CD4-positive, alpha-beta T cell (primary cell): ENCODE measurements around the gene PTCHD1. TPM values are rescaled to one million over a fixed set of nuclear protein-coding genes. Genes with fewer than 3 reads are reported as not detected.

Source experiments
- ATAC-seq: fragments of 200-7000 bp; cut with Tn5 transposase; one replicate; pipeline ENCODE4 v1.10.0; 2022; ENCODE audit warnings: mild to moderate bottlenecking; ENCODE audit not compliant: poor library complexity
- CTCF ChIA-PET: fragments of 350-600 bp; sonication (Branson Sonifier 250); formaldehyde crosslinking; loops from one replicate; lab custom pipeline; 2021; ENCODE audit warnings: antibody characterized with exemption, inconsistent platforms; lab: Charles Lee
- POLR2A ChIA-PET: fragments of 350-600 bp; sonication (Branson Sonifier 250); formaldehyde crosslinking; loops from one replicate; lab custom pipeline; 2021; ENCODE audit warnings: antibody characterized with exemption, inconsistent platforms; lab: Charles Lee
- DNase-seq, 14 experiments: peaks; one replicate each; pipeline ENCODE4 v3.0.0-alpha.2; 2013 to 2020; ENCODE audit warnings: mixed read lengths in 2 of 14
- H3K27ac ChIP-seq, 2 donors: one replicate each; pipeline versions ENCODE4 v1.5.1 to v1.7.0; 2013; ENCODE audit warnings: low read length in 2 of 2, low read depth in 1 of 2, mild to moderate bottlenecking in 1 of 2
- H3K27me3 ChIP-seq, 2 experiments: 1 replicate in 1 of 2; 2 replicates in 1 of 2; pipeline versions ENCODE4 v1.6.1 to v1.7.0; 2013; ENCODE audit warnings: low read length in 2 of 2, control low read depth in 1 of 2, mild to moderate bottlenecking in 1 of 2, moderate library complexity in 1 of 2; ENCODE audit not compliant: insufficient read depth in 2 of 2, control insufficient read depth in 1 of 2
- H3K36me3 ChIP-seq: one replicate; pipeline ENCODE4 v1.6.1; 2013; ENCODE audit warnings: low read length, control low read depth; ENCODE audit not compliant: insufficient read depth
- H3K4me1 ChIP-seq: one replicate; pipeline ENCODE4 v1.6.1; 2013; ENCODE audit warnings: low read length, control low read depth; ENCODE audit not compliant: insufficient read depth
- H3K4me3 ChIP-seq: one replicate; pipeline ENCODE4 v1.5.1; 2013; ENCODE audit warnings: mild to moderate bottlenecking, low read length, moderate library complexity
- H3K9me3 ChIP-seq, 2 experiments: 1 replicate in 1 of 2; 2 replicates in 1 of 2; pipeline versions ENCODE4 v1.6.1 to v1.7.0; 2013; ENCODE audit warnings: low read length in 2 of 2, mild to moderate bottlenecking in 2 of 2, control low read depth in 1 of 2, moderate library complexity in 1 of 2; ENCODE audit not compliant: control insufficient read depth in 1 of 2, insufficient read depth in 1 of 2
- H3K27ac Mint-ChIP-seq: one replicate; pipeline ENCODE4 v1.8.0; 2020; ENCODE audit warnings: mixed read lengths
- H3K27me3 Mint-ChIP-seq: one replicate; pipeline ENCODE4 v1.8.0; 2021; ENCODE audit warnings: mixed read lengths
- H3K36me3 Mint-ChIP-seq: one replicate; pipeline ENCODE4 v1.8.0; 2021; ENCODE audit warnings: low read depth, mixed read lengths
- H3K4me1 Mint-ChIP-seq: one replicate; pipeline ENCODE4 v1.8.0; 2021; ENCODE audit warnings: low read depth, mixed read lengths
- H3K4me3 Mint-ChIP-seq: one replicate; pipeline ENCODE4 v1.8.0; 2020; ENCODE audit warnings: mild to moderate bottlenecking, mixed read lengths
- H3K9me3 Mint-ChIP-seq: one replicate; pipeline ENCODE4 v1.8.0; 2020; ENCODE audit warnings: mixed read lengths
- intact Hi-C, 2 experiments: fragments of 100-400 bp; cut with DNase I in 1 of 2; cut with micrococcal nuclease in 1 of 2; formaldehyde crosslinking; loops; one replicate each; pipeline versions ENCODE4 v1.15.1 to v1.9.0; 2023 to 2025; cut with DNase I, micrococcal nuclease
- total RNA-seq, 174 experiments: library from RNA in 2 of 174; stranded (reverse) in 2 of 174; gene quantifications; one replicate each; pipeline ENCODE4 v1.2.3 and lab custom pipeline; 2021 to 2026
- TF ChIP-seq, protein P1 (sequence below): fragments of 200-600 bp; IDR thresholded peaks from one replicate; pipeline ENCODE4 v1.8.0; 2022; ENCODE audit warnings: antibody characterized with exemption, mild to moderate bottlenecking

Gene PTCHD1
- total RNA-seq, 2 experiments from 2014 or later = not detected

DNA sequence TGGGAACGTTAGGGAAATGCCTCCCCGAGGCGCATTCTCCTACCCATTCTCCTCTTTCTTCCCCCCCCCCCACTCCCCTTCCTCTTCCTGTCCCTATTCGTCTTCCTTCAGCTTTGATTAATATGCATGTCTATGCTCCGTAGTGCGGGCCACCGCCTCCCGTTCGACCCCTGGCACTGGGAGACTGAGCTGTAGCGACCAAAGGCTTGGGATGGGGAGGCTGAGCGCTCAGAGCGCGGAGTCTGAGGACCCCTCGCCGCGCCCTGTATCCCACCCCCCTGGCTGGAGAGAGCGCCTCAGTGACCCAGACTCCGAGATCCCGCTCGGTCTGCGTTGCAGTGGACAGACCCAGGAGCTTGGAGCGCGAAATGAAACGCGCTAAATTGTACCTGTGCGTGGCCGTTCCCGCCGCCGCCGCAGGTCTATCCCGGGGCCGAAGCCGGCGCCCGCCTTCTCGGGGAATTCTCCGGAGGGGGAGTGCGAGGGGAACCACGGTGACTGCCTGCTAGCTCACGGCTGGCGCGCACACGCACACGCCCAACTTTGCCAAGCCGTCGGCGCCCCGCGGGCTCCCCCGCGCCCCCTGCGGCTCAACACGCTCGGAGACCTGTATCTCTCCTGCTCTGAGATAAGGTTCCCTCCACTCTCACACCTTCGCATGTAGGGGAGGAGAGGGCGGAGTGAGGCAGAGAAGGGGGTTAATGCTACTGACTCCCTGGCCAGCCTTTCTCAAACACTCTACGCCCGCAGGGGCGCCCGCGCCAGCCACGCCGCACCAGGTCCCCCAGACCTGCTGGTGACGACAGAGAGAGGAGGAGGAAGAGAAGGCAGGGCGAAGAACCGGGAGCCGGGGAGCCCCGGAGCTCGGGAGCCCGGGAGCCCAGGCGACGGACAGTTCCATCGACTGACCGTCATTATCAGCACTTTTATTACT lies 1.5 kb upstream of the PTCHD1 start:
- Histone ChIP-seq H3K27ac (no peak overlapping the region), H3K36me3 (no peaks in the 10 kb centered on the region), H3K4me3 (no peak overlapping the region), H3K9me3 (peaks cover 0 to 9% of the 10 kb centered on the region in 2 experiments), H3K4me1 (no peaks in the 10 kb centered on the region), H3K27me3 (peaks cover 7 to 8% of the 10 kb centered on the region in 2 experiments)
- peaks cover 49% of the 10 kb centered on the region for H3K27me3 Mint-ChIP-seq
- no peak overlapping the region for H3K4me3 Mint-ChIP-seq
- H3K4me1 Mint-ChIP-seq = peaks cover 5% of the 10 kb centered on the region
- TF ChIP-seq, protein P1, sequence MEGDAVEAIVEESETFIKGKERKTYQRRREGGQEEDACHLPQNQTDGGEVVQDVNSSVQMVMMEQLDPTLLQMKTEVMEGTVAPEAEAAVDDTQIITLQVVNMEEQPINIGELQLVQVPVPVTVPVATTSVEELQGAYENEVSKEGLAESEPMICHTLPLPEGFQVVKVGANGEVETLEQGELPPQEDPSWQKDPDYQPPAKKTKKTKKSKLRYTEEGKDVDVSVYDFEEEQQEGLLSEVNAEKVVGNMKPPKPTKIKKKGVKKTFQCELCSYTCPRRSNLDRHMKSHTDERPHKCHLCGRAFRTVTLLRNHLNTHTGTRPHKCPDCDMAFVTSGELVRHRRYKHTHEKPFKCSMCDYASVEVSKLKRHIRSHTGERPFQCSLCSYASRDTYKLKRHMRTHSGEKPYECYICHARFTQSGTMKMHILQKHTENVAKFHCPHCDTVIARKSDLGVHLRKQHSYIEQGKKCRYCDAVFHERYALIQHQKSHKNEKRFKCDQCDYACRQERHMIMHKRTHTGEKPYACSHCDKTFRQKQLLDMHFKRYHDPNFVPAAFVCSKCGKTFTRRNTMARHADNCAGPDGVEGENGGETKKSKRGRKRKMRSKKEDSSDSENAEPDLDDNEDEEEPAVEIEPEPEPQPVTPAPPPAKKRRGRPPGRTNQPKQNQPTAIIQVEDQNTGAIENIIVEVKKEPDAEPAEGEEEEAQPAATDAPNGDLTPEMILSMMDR = no peak
- no peak for DNase-seq
- H3K36me3 Mint-ChIP-seq = no peaks in the 10 kb centered on the region
- no peak overlapping the region for H3K27ac Mint-ChIP-seq
- ChIA-PET POLR2A (no interaction called here), CTCF (no interaction called here)
- ATAC-seq = no peak
- intact Hi-C loops = no loop called here
- no peaks in the 10 kb centered on the region for H3K9me3 Mint-ChIP-seq

- Mint-ChIP-seq H3K27ac (no peak overlapping the region), H3K4me3 (no peak overlapping the region), H3K4me1 (peaks cover 5% of the 10 kb centered on the region), H3K36me3 (no peaks in the 10 kb centered on the region), H3K27me3 (peaks cover 43% of the 10 kb centered on the region), H3K9me3 (no peaks in the 10 kb centered on the region)
- Histone ChIP-seq H3K4me3 (no peak overlapping the region), H3K9me3 (peaks cover 0 to 9% of the 10 kb centered on the region in 2 experiments), H3K27me3 (peaks cover 7 to 8% of the 10 kb centered on the region in 2 experiments), H3K27ac (no peak overlapping the region), H3K4me1 (no peaks in the 10 kb centered on the region), H3K36me3 (no peaks in the 10 kb centered on the region)
- ChIA-PET CTCF (no interaction called here), POLR2A (no interaction called here)
- intact Hi-C loops = no loop called here
- ATAC-seq (no peak), DNase-seq (no peak)
- TF ChIP-seq, protein P1 = no peak
Observed at GRCh38 chrX:23333842-23334520, 668 bp upstream of the PTCHD1 start.

GRCh38 chrX:23334521-23334847 lies 165 bp upstream of the PTCHD1 start:
- Mint-ChIP-seq H3K4me1 (peaks cover 5% of the 10 kb centered on the region), H3K36me3 (no peaks in the 10 kb centered on the region), H3K27me3 (peaks cover 46% of the 10 kb centered on the region), H3K27ac (no peak overlapping the region), H3K9me3 (no peaks in the 10 kb centered on the region), H3K4me3 (no peak overlapping the region)
- CTCF ChIA-PET = no interaction called here
- intact Hi-C loops = no loop called here
- ATAC-seq (no peak), DNase-seq (no peak)
- Histone ChIP-seq H3K4me1 (no peaks in the 10 kb centered on the region), H3K36me3 (no peaks in the 10 kb centered on the region), H3K27me3 (peaks cover 7 to 8% of the 10 kb centered on the region in 2 experiments), H3K4me3 (no peak overlapping the region), H3K9me3 (peaks cover 0 to 9% of the 10 kb centered on the region in 2 experiments), H3K27ac (no peak overlapping the region)
- TF ChIP-seq, protein P1 = no peak
- POLR2A ChIA-PET = no interaction called here
